Tibial artery (tissue), 4 donors: ENCODE data around the gene SCFD2.

Experiments used
- DNase-seq, 2 donors: peaks; one replicate each; pipeline ENCODE4 v3.0.0-alpha.2; 2019
- H3K27ac ChIP-seq, 2 donors: fragments of 200-600 bp; sonication (generic) in 1 of 2; 1 replicate in 1 of 2; 2 replicates in 1 of 2; pipeline ENCODE4 v1.5.1; 2018 to 2019; ENCODE audit warnings: mild to moderate bottlenecking in 1 of 2
- H3K27me3 ChIP-seq, 2 donors: fragments of 200-600 bp; sonication (generic) in 1 of 2; one replicate each; pipeline versions ENCODE4 v1.5.1 to v1.6.0; 2016 to 2019
- H3K36me3 ChIP-seq, 3 donors: fragments of 200-600 bp; sonication (generic) in 2 of 3; one replicate each; pipeline ENCODE4 v1.5.1; 2016 to 2019; ENCODE audit warnings: mild to moderate bottlenecking in 2 of 3
- H3K4me1 ChIP-seq, 4 donors: fragments of 200-600 bp; sonication (generic) in 2 of 4; 1 replicate in 3 of 4; 2 replicates in 1 of 4; pipeline ENCODE4 v1.5.1; 2016 to 2019
- H3K4me3 ChIP-seq, 2 donors: fragments of 200-600 bp; sonication (generic) in 1 of 2; 1 replicate in 1 of 2; 2 replicates in 1 of 2; pipeline ENCODE4 v1.5.1; 2018 to 2019; ENCODE audit warnings: mild to moderate bottlenecking in 2 of 2
- H3K9me3 ChIP-seq, 3 donors: fragments of 200-600 bp; sonication (generic) in 1 of 3; one replicate each; pipeline ENCODE4 v1.5.1; 2016 to 2019
- CTCF ChIP-seq, 2 experiments: fragments of 200-600 bp in 1 of 2; fragments of 450-650 bp in 1 of 2; IDR thresholded peaks; one replicate each; pipeline ENCODE4 v1.5.1; 2017 to 2019; ENCODE audit warnings: antibody characterized with exemption in 2 of 2, mild to moderate bottlenecking in 1 of 2, moderate library complexity in 1 of 2
- intact Hi-C: fragments of 100-400 bp; cut with DNase I; formaldehyde crosslinking; loops from one replicate; pipeline ENCODE4 v1.15.0; 2023; ENCODE audit warnings: low total_unique reads

SCFD2 gene

GRCh38 chr4:53050361-53050774 lies 315.5 kb downstream of the SCFD2 start:
- Histone ChIP-seq H3K4me1 (peaks cover 0 to 10% (median 4%) of the 10 kb centered on the region in 4 donors), H3K4me3 (no peak overlapping the region), H3K27me3 (no peaks in the 10 kb centered on the region), H3K36me3 (no peaks in the 10 kb centered on the region), H3K27ac (no peak overlapping the region), H3K9me3 (no peaks in the 10 kb centered on the region)
- intact Hi-C loops: no loop called here
- no peak for DNase-seq
- TF ChIP-seq CTCF (IDR thresholded peaks at IDR 0.05): no peak

GRCh38 chr4:53049528-53049927 lies 316.3 kb downstream of the SCFD2 start:
- no peak overlapping the region for H3K27ac ChIP-seq
- H3K27me3 ChIP-seq: no peaks in the 10 kb centered on the region
- TF ChIP-seq CTCF (IDR thresholded peaks at IDR 0.05): no peak
- peaks cover 0 to 2% (median 0%) of the 10 kb centered on the region in 4 donors for H3K4me1 ChIP-seq
- no peak for DNase-seq
- H3K36me3 ChIP-seq: no peaks in the 10 kb centered on the region
- no peaks in the 10 kb centered on the region for H3K9me3 ChIP-seq
- H3K4me3 ChIP-seq: no peak overlapping the region
- intact Hi-C loops: no loop called here

GRCh38 chr4:53044651-53044960 lies 321.3 kb downstream of the SCFD2 start:
- Histone ChIP-seq H3K27me3 (no peaks in the 10 kb centered on the region), H3K27ac (no peak overlapping the region), H3K9me3 (no peaks in the 10 kb centered on the region), H3K36me3 (no peaks in the 10 kb centered on the region), H3K4me3 (no peak overlapping the region), H3K4me1 (no peaks in the 10 kb centered on the region)
- DNase-seq: no peak
- intact Hi-C loops: no loop called here
- no peak for TF ChIP-seq CTCF (IDR thresholded peaks at IDR 0.05)

GRCh38 chr4:53043891-53044650 lies 321.8 kb downstream of the SCFD2 start:
- Histone ChIP-seq H3K9me3 (no peaks in the 10 kb centered on the region), H3K4me1 (no peaks in the 10 kb centered on the region), H3K27me3 (no peaks in the 10 kb centered on the region), H3K36me3 (no peaks in the 10 kb centered on the region), H3K27ac (no peak overlapping the region), H3K4me3 (no peak overlapping the region)
- DNase-seq: no peak
- intact Hi-C loops: no loop called here
- TF ChIP-seq CTCF (IDR thresholded peaks at IDR 0.05): no peak

- H3K4me1 ChIP-seq: peaks cover 0 to under 1% (median 0%) of the 10 kb centered on the region in 4 donors
- H3K36me3 ChIP-seq: no peaks in the 10 kb centered on the region
- no peaks in the 10 kb centered on the region for H3K27me3 ChIP-seq
- intact Hi-C loops: no loop called here
- TF ChIP-seq CTCF (IDR thresholded peaks at IDR 0.05): no peak
- H3K4me3 ChIP-seq: no peak overlapping the region
- no peak for DNase-seq
- H3K27ac ChIP-seq: no peak overlapping the region
- H3K9me3 ChIP-seq: no peaks in the 10 kb centered on the region
Measured at GRCh38 chr4:53043055-53043454, 322.8 kb downstream of the SCFD2 start.

GRCh38 chr4:53040851-53041250 lies 325.0 kb downstream of the SCFD2 start:
- H3K9me3 ChIP-seq: no peaks in the 10 kb centered on the region
- no peak overlapping the region for H3K27ac ChIP-seq
- H3K4me1 ChIP-seq: peaks cover 0 to 4% (median 0%) of the 10 kb centered on the region in 4 donors
- no peak overlapping the region for H3K4me3 ChIP-seq
- intact Hi-C loops: no loop called here
- no peaks in the 10 kb centered on the region for H3K36me3 ChIP-seq
- TF ChIP-seq CTCF (IDR thresholded peaks at IDR 0.05): no peak
- no peaks in the 10 kb centered on the region for H3K27me3 ChIP-seq
- no peak for DNase-seq
